KMS-11 (cell line): Measurements from ENCODE around the gene CACNA1S.

Experiments used
- H2AFZ ChIP-seq: fragments of 200-600 bp; sonication (generic); 2 replicates; pipeline ENCODE4 v1.6.1; 2016; ENCODE audit warnings: antibody characterized with exemption, mixed run types, low read depth
- H3K27ac ChIP-seq: fragments of 200-600 bp; sonication (generic); 2 replicates; pipeline ENCODE4 v1.6.1; 2016; ENCODE audit warnings: mild to moderate bottlenecking, mixed run types
- H3K27me3 ChIP-seq: fragments of 200-600 bp; sonication (generic); 2 replicates; pipeline ENCODE4 v1.6.1; 2017; ENCODE audit warnings: mild to moderate bottlenecking, low read depth, mixed run types, moderate library complexity; ENCODE audit not compliant: insufficient read depth
- H3K36me3 ChIP-seq: fragments of 200-600 bp; sonication (generic); 2 replicates; pipeline ENCODE4 v1.6.1; 2017; ENCODE audit warnings: mild to moderate bottlenecking, mixed run types; ENCODE audit not compliant: insufficient read depth
- H3K4me1 ChIP-seq: fragments of 200-600 bp; sonication (generic); 2 replicates; pipeline ENCODE4 v1.6.1; 2016; ENCODE audit warnings: mild to moderate bottlenecking, low read depth, mixed run types; ENCODE audit not compliant: poor library complexity, severe bottlenecking
- H3K4me2 ChIP-seq: fragments of 200-600 bp; sonication (generic); 2 replicates; pipeline ENCODE4 v1.7.0; 2016; ENCODE audit warnings: mild to moderate bottlenecking, mixed run types
- H3K4me3 ChIP-seq: fragments of 200-600 bp; sonication (generic); IDR thresholded peaks from 2 replicates; pipeline ENCODE4 v1.6.1; 2017; ENCODE audit warnings: low read depth, low read length, mixed read lengths; ENCODE audit not compliant: insufficient read depth
- H3K79me2 ChIP-seq: fragments of 200-600 bp; sonication (generic); 2 replicates; pipeline ENCODE4 v1.6.1; 2016; ENCODE audit warnings: low read depth, mixed run types; ENCODE audit not compliant: insufficient read depth
- H3K9ac ChIP-seq: fragments of 200-600 bp; sonication (generic); 2 replicates; pipeline ENCODE4 v1.6.1; 2016; ENCODE audit warnings: mild to moderate bottlenecking, mixed run types
- H4K20me1 ChIP-seq: fragments of 200-600 bp; sonication (generic); 2 replicates; pipeline ENCODE4 v1.6.1; 2016; ENCODE audit warnings: mild to moderate bottlenecking, mixed run types; ENCODE audit not compliant: insufficient read depth
- TF ChIP-seq, protein P1 (sequence below): fragments of 200-600 bp; sonication (generic); conservative IDR thresholded peaks from 2 replicates; pipeline ENCODE4 v1.6.1; 2017; ENCODE audit warnings: low read depth, mild to moderate bottlenecking, antibody characterized with exemption, low read length, moderate library complexity, mixed read lengths

CACNA1S gene

DNA sequence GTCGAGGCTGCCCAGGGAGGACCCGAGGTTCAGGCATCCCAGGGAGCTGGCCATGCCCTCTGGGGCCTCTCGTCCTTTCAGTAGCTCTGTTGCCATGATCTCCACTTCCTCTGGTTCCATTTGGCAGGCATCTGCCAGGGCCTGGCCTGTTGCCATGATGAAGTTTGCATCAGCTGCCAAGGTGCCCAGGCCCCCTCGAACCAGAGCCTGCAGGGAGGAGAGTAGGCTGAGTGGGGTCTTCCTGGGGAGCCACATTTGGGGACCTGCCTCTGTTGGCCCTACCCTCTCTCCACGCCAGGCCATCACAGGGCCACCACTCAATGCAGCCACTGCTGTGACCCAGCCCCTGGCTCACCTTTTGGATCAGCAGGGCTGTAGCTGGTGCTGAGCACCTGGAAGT, 72.3 kb downstream of the CACNA1S start:
- no peak overlapping the region for H3K9ac ChIP-seq
- H3K27ac ChIP-seq, result no peak overlapping the region
- H3K4me3 ChIP-seq, result no peak overlapping the region
- H3K79me2 ChIP-seq, result no peaks in the 10 kb centered on the region
- no peak overlapping the region for H2AFZ ChIP-seq
- H4K20me1 ChIP-seq, result no peaks in the 10 kb centered on the region
- no peaks in the 10 kb centered on the region for H3K36me3 ChIP-seq
- no peaks in the 10 kb centered on the region for H3K27me3 ChIP-seq
- H3K4me1 ChIP-seq, result peaks cover 4% of the 10 kb centered on the region
- no peak overlapping the region for H3K4me2 ChIP-seq
- TF ChIP-seq, protein P1, sequence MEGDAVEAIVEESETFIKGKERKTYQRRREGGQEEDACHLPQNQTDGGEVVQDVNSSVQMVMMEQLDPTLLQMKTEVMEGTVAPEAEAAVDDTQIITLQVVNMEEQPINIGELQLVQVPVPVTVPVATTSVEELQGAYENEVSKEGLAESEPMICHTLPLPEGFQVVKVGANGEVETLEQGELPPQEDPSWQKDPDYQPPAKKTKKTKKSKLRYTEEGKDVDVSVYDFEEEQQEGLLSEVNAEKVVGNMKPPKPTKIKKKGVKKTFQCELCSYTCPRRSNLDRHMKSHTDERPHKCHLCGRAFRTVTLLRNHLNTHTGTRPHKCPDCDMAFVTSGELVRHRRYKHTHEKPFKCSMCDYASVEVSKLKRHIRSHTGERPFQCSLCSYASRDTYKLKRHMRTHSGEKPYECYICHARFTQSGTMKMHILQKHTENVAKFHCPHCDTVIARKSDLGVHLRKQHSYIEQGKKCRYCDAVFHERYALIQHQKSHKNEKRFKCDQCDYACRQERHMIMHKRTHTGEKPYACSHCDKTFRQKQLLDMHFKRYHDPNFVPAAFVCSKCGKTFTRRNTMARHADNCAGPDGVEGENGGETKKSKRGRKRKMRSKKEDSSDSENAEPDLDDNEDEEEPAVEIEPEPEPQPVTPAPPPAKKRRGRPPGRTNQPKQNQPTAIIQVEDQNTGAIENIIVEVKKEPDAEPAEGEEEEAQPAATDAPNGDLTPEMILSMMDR, result no peak

DNA sequence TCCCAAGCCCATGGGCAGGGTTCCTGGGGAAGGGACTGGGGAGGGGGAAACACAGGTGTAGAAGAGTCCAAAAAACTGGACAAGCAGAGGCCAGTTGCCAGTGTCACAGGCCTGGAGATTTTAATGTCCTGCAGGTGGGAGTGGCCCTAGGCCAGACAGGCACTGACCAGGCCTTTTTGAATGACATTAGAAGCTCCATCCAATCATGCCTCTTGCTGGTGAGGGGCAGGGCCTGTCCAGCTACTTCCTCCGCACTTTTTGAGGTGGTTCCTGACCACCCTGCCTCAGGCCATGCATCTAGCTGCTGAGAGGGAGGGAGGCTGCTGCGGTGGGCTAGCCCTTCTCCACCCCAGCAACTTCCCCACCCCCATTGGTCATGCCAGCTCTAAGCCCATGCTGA, 72.8 kb downstream of the CACNA1S start:
- Histone ChIP-seq H3K36me3 (no peaks in the 10 kb centered on the region), H3K79me2 (no peaks in the 10 kb centered on the region), H3K9ac (no peak overlapping the region), H3K4me2 (no peak overlapping the region), H3K27me3 (no peaks in the 10 kb centered on the region), H3K4me1 (peaks cover 4% of the 10 kb centered on the region), H3K4me3 (no peak overlapping the region), H3K27ac (no peak overlapping the region), H4K20me1 (no peaks in the 10 kb centered on the region), H2AFZ (no peak overlapping the region)
- TF ChIP-seq, protein P1, result no peak

DNA sequence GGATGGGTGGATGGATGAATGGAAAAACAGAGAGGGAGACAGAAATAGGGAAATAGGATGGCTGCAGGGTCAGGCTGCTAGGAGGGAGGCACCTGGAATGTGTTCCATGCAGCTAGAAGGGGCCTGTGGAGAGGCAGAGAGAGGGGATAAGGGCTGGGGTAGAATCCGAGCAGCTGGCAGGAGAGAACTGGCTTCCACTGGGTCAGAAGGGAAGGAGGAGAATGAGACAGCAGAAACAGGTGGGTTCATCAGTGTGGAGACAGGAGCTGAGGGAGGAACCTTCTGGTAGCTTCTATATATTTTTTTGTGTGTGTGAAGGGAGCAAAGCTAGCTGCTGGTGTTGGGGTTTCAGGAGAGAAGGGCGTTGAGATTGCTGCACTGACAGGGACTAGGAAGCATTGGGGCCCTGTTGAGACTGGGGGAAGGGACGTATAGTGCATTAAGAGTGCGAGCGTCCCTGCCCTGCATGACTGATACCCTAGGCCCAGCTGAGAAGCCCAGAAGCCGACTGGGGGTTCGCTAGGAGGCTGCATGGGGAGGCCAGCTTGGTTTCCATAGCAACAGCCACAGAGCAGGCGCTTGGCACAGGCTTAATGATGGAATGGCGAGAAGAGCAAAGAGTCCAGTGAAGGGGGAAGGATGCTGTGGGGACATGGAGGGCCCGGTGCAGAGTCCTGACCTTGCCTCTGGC, 73.9 kb downstream of the CACNA1S start:
- H3K27me3 ChIP-seq, result no peaks in the 10 kb centered on the region
- H3K4me3 ChIP-seq, result no peak overlapping the region
- peaks cover 4% of the 10 kb centered on the region for H3K4me1 ChIP-seq
- no peaks in the 10 kb centered on the region for H4K20me1 ChIP-seq
- H3K4me2 ChIP-seq, result no peak overlapping the region
- no peak overlapping the region for H3K27ac ChIP-seq
- TF ChIP-seq, protein P1, result no peak
- H3K9ac ChIP-seq, result no peak overlapping the region
- no peaks in the 10 kb centered on the region for H3K79me2 ChIP-seq
- H3K36me3 ChIP-seq, result no peaks in the 10 kb centered on the region
- H2AFZ ChIP-seq, result no peak overlapping the region

DNA sequence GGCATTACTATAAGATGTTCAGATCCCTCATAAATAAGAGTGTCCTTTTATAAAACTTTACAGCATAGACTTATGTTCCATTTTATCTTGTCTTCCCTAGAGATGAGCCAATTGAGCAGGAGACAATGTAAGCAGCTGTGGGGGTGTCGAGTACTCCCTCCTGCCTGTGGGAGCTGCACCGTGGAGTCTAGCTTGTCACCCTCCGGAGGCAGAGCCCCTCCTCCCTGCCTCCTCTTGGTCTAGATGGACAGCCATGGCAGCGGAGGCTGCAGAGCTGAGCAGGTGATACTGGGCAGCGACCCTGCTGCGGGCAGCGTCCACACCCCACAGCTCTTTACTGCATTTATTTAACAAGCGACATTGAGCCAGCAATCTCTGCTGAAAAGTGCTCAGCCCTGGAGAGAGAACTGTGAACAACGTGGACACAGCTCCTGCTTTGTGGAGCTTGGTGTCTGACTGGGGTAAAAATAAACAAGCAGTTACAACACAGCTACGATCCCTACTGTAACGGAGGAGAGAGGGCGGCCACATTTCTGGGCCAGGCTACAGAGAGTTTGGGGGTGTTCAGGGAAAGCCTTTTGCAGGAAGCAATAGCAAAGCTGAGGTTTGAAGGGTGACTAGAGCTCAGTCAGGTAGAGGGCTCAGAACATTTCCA, 75.9 kb downstream of the CACNA1S start:
- Histone ChIP-seq H3K9ac (no peak overlapping the region), H3K36me3 (no peaks in the 10 kb centered on the region), H3K4me3 (no peak overlapping the region), H2AFZ (no peak overlapping the region), H3K27me3 (no peaks in the 10 kb centered on the region), H4K20me1 (no peaks in the 10 kb centered on the region), H3K27ac (no peak overlapping the region), H3K4me2 (no peak overlapping the region), H3K4me1 (no peaks in the 10 kb centered on the region), H3K79me2 (no peaks in the 10 kb centered on the region)
- TF ChIP-seq, protein P1, result no peak
